Activated CD8-positive, alpha-beta memory T cell treated with anti-CD3 and anti-CD28 coated beads for 36 hours (primary cell): ENCODE results near the gene MYH13. TPM values are rescaled to one million over a fixed set of nuclear protein-coding genes. Genes with fewer than 3 reads are reported as not detected.
"Not testable (repeated sequence)": the region's sequence is repeated elsewhere in the genome, so short reads cannot be mapped to it uniquely, and the experiment has no call there.

ENCODE experiments used
- CTCF ChIA-PET: fragments of 350-600 bp; sonication (Branson Sonifier 250); formaldehyde crosslinking; loops from one replicate; lab custom pipeline; 2021; ENCODE audit warnings: antibody characterized with exemption; lab: Charles Lee
- POLR2A ChIA-PET: fragments of 350-600 bp; sonication (Branson Sonifier 250); formaldehyde crosslinking; loops from one replicate; lab custom pipeline; 2021; ENCODE audit warnings: antibody characterized with exemption; lab: Charles Lee
- total RNA-seq, 2 experiments: library from RNA; stranded (reverse); gene quantifications; one replicate each; pipeline ENCODE4 v1.2.3, GENCODE V29; 2021

The MYH13 gene
- total RNA-seq, 2 experiments from 2014 or later: not detected

DNA sequence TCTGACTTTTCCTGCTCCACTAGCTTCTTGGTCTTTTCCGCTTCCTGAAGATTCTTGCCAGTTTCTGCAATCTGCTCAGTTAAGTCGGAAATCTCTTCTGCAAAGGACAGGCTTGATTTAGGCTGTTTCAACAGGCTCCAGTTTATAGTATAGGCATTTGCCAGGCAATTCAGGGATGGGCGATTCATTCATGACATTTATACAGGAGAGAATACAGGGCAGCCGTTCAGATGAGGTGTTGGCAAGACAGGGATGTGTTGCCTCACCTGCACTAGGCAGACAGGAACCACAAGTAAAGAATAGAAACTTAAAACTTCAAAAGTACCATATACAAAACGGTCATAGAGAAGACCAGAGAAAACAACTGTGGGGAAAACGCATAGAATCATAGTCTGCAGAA lies 61.7 kb downstream of the MYH13 start:
- ChIA-PET CTCF (no interaction called here), POLR2A (no interaction called here)

DNA sequence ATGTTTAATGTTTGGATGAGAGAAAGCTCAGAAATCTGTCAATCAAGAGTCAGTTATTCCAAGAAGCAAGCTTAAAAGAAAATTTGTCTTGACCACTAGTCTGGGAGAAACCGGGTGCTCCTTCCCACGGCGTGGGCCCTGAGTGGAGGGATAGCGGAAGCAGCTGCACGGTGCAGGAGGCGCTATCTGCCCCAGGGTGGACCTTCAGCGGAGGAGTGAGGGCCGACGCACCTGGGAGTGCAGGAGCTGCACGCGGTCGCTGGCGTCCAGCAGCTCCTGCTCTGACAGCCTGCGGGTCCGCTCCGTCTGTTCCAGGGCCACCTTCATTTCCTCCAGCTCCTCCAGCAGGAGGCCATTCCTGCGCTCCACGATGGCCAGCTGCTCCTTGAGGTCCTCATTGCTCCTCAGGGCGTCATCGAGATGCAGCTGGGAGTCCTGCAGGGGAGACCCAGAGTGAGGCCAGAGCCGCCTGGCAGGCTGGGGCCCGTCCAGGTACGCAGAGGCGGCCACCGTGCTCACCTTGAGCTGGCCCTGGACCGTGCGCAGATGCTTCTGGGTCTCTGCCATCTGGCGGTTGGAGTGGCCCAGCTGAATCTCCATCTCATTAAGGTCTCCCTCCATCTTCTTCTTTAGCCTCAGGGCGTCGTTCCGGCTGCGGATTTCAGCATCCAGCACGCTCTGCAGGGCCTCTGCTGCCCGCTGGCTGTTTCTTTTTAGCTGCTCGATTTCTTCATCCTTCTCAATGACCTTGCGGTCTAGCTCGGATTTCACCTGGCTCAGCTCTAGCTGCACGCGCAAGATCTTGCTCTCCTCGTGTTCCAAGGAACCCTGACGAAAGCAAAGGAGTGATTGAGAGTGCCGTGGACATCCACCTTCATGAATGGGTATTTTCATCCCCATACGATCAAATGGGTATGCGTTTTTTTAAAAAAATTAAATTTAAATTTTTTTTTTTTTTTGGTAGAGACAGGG lies 63.5 kb downstream of the MYH13 start:
- POLR2A ChIA-PET: no interaction called here

DNA sequence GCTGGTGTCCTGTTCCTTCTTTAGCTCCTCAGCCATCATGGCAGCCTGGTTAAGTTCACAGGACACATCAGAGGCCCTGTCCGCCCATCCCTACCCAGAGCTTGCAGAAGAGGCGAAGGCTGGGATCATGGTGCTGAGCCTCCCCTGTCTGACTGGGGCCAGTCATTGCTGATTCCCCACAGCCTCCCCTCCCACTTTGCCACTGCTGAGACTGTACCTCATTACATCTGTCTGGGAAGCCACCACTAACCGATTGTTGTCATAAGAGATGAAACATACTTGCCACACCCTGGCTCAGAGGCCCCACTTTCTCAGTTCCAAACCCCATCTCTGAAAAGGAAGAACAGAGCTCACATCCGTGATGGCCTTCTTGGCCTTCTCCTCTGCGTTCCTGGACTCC lies 66.2 kb downstream of the MYH13 start:
- ChIA-PET POLR2A (no interaction called here), CTCF (no interaction called here)

More for the DNA sequence above, 63.5 kb downstream of the MYH13 start:
- CTCF ChIA-PET: no interaction called here

DNA sequence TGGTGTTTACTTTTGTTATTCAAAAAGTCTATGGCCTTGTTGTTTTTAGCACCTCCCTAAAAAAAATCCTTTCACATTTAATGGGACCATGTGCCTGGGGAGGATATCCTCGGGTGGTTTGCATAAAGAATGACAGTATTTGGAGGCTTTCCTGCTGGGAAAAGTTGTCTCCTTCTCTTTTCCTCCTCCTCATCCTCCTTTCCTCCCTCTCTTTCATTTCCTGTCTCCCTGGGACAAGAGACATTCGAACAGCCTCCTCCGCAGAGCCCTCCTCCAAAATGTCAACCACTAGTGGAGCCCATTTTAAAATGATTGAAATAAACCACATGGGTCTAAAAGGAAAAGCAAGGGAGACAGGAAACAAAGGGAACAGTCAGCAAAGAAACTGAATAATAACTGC lies 67.4 kb downstream of the MYH13 start:
- CTCF ChIA-PET: no interaction called here
- POLR2A ChIA-PET: no interaction called here

DNA sequence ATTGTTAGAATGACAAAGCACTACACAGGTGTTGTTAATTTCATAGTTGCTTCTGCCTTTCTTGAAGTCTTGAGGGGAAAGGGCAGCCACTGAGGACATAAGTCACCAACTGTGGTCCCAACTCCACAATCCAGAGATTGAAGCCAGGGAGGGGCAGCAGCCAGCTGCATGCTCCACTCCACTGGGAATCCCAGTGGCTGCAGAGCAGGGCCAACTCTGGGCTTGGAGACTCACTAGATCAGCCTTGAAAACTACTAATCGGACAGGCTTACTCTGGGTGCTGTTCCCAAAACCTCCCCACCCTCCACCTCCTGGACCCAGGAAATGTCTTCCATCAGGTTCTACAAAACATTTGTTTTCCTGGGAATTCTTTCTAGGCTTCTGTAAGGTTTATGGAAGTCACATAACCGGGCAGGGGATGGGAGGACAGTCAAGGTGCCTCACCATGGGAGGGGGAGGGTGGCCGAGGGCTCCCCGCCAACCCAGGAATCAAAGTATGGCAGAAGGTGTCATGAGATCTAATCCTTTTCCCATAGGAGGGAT lies 68.0 kb downstream of the MYH13 start:
- ChIA-PET POLR2A (no interaction called here), CTCF (no interaction called here)

DNA sequence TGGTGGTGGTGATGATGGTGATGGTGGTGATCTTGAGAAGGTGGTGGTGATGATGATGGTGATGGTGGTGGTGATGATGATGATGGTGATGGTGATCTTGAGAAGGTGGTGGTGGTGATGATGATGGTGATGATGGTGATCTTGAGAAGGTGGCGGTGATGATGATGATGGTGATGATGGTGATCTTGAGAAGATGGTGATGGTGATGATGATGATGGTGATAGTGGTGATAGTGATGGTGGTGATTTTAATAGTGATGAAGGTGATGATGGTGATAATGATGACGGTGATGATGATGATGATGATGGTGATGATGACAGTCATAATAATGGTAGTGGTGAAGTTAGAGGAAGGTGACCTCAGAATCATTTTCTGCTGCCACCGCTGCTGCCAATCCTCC lies 75.1 kb downstream of the MYH13 start:
- POLR2A ChIA-PET: no interaction called here

DNA sequence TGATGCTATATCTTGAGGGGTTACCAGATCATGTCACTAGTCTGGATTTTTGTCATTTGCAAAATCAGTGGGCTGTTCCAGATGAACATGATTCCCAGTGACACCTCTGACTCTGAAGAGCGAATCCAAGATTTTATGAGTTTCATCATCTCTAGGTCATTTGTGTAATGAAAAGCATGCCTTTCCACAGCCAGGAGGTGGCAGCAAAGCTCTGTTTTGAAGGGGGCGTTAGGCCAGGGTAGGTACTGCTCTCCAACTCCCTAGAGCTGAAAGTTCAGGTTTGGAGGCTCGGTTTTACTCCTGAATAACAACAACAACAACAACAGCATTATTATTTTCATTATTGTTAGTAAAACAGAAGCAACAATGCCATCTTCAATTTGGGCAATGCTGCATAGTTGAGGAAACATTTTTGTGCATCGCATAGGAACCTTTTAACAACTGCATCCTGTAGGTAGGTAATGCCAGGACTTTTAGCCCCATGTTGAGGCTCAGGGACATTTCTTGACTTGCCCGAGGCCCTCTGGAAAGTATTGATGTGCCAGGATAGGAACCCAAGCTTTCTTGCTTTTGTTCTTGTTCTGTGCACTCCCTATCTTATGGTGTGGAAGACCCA lies 77.0 kb downstream of the MYH13 start:
- ChIA-PET POLR2A (no interaction called here), CTCF (no interaction called here)

More for the DNA sequence above, 75.1 kb downstream of the MYH13 start:
- CTCF ChIA-PET: no interaction called here

DNA sequence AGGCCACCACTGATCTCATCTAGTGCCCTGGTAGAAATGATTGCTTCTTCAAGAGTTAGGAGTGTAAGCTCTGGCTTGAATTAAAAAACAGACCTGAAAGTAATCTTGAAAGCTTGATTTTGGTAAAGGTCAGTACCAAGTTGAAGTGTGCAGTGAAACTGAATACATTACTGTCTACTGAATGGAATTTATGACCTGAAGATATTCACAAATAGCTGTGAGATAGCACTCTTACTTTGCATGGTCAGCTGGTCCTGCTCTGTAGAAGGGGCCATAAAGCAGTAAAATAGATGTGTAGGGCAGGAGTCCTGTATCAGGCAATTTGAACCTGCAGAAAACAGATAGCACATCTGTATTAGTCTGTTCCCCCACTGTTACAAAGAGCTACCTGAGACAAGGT lies 78.6 kb downstream of the MYH13 start:
- CTCF ChIA-PET: interaction anchor here (1.5 kb wide), 1 partner anchor 324 kb away, joined by 5 read pairs; no protein-coding TSS in a partner anchor
- POLR2A ChIA-PET: no interaction called here

DNA sequence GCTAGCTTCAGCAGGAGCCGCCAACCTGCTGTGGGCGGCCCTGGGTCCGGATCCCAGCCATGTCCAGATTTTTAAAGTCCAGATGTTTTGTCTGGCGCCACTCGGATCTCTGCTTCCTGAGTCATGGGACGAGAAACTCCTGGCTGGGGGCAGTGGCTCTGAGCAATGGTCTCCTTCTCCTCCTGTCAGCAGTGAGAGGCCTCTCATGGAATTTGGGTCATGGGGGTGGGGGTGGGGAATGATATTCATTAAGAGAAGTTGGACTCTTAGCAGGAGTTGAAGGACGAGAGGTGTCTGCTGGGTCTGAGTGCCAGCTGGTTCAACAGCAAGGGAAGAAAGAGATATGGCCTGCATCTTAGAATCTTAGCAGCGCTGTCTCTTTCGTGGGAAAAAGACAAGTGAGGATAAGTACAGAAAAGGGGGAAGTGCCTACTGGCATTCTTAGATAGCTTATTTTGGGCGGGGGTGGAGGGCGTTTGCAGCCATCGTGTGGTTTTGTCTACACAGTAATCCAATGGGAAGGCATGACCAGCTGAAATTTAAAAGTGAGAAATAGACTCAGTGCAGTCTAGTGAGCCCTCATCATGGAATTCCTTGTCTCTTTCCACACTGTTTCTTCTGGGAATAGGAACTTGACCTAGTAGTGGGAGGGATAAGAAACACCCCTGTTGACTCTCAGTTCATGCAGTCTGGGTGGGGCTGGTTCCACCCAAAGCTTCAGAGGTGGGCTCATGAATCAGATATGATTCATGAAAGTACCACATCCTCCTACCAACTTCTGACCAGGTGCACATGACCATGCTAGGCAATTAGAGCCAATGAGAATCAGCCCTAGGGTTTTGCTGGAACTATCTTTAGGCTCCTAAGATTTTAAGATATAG lies 80.5 kb downstream of the MYH13 start:
- CTCF ChIA-PET: no interaction called here
- POLR2A ChIA-PET: no interaction called here

DNA sequence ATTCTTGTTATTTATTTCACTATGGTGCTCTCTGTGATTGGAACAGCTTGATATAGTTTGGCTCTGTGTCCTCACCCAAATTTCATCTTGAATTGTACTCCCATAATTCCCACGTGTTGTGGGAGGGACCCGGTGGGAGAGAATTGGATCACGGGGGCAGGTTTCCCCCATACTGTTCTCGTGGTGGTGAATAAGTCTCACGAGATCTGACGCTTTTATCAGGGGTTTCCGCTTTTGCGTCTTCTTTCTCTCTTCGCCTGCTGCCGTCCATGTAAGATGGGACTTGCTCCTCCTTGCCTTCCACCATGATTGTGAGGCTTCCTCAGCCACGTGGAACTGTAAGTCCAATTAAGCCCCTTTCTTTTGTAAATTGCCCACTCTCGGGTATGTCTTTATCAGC lies 81.2 kb downstream of the MYH13 start:
- POLR2A ChIA-PET, CTCF ChIA-PET: not testable (repeated sequence)

DNA sequence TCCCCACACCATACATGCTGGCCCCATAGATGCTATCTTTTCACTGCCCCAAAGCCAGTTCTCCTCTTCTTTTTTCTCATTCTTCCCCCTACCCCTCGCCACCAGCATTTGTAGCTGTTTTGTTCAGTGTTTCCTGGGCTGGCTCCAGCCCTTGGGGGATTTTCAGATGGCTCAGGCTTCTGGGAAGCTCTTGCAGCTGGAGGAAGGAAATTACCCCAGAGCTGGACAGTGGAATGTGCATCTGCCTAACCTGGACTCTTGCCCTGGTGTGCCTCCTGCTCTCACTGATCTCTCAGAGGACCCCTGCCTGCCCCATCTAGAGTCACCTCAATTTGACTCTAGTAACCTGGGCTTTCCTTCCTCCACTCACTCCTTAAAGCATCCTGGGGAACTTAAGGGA lies 82.8 kb downstream of the MYH13 start:
- ChIA-PET CTCF (no interaction called here), POLR2A (no interaction called here)

DNA sequence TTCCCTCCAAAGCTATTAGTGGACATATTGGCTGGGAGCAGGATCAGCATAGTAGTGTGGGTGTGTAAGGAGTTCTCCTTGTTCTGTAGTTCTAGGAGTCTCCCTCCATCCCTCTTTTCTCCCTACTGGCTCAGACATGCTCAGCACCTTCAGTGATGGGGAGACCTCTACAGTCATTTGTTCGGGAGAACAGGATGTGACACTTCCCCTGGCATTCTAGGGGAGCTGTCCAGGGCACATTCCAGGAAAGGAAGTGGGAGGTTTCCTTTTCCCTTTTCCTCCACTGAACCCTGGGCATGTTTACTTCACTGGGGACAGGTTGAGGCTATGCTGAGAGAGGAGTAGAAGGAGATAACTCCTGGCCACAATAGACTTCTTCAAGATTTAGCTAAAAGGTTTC lies 86.5 kb downstream of the MYH13 start:
- ChIA-PET CTCF (no interaction called here), POLR2A (no interaction called here)

DNA sequence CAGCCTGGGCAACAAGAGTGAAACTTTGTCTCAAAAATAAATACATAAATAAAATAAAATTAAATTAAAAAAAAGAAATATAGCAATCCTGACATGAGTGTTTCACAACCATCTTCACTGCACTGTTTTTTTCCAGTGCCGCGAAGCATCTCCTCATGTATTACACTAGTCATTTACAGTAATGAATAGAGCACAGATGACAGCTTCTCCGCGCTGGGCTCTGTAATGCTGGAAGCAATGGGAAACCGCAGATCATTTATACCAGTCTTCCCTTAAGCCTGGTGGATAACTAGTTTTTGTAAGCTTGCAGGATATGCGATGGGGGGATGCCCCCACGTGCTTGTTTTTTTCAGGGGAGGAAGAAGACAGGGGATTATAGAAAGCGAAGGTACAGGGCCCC lies 86.9 kb downstream of the MYH13 start:
- ChIA-PET CTCF (no interaction called here), POLR2A (no interaction called here)

DNA sequence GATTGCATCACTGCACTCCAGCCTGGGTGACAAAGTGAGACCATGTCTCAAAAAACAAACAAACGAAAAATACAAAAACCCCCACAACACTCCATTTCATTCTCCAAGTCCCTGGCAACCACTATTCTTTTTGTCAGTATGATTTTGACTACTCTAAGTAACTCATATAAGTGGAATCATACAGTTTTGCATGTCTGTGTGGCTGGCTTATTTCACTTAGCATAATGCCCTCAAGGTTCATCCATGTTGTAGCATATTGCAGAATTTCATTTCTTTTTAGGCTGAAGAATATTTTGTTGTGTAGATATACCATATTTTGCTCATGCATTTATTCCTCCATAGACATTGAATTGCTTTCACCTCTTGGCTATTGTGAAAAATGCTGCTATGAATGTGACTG lies 92.7 kb downstream of the MYH13 start:
- POLR2A ChIA-PET: no interaction called here
- CTCF ChIA-PET: no interaction called here

DNA sequence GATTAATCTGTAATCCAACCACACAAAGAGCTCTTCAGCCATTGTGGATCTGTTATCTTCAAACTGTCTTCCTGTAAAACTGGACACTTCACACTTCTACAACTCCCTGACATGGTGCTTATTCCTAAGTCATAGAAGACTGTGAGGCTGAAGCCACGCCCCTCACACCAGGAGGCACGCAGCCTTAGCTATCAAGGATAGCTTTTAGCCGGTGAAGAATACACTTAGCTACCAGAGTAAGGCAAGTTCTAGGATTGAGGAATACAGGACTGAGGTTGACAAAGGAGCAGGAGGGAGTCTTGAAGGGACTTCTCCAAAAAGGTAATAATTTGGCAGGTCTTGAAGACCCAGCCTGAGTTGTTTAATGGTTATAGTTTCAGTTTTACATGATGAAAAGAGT lies 94.6 kb downstream of the MYH13 start:
- CTCF ChIA-PET: interaction anchor here (1.3 kb wide), 1 partner anchor 310 kb away, joined by 3 read pairs; no protein-coding TSS in a partner anchor
- POLR2A ChIA-PET: no interaction called here

DNA sequence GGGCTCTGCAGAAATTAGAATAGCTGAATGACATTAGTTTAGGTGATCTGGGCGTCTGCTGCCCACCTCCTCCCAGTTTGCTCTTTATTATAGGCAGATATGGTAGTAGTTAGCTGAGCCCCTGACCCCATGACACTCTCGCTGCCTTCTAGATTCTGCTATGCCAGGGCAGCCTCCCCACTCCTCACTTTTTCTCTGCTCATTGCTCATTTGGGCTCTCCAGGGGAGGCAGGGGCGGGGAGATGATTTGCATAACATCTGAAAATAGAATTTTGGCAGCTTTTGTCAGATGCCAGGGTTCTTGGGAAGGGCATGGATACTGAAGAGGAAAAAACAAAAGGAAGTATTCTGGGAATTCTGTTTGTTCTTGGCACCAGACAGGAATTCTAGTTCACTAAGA lies 96.4 kb downstream of the MYH13 start:
- POLR2A ChIA-PET: no interaction called here
- CTCF ChIA-PET: no interaction called here

DNA sequence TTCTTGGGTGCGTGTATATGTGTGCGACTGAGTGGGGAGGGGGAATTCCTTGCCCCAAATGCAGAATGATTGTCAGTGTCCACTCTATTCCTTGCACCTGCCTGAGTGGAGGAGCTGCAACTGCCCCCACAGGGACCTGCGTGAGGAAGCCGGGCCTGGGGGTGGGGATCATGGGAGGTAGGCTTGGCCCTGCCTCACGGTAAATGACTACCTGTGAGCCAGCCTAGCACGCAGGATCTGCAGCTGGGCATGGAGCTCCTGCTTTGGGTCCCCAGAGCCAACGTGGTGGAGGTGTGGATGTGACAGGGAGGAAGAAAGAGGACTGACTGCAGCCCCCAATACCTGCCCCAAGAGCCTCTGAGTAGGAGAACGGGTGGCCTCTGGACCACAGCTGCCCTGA lies 97.4 kb downstream of the MYH13 start:
- ChIA-PET POLR2A (no interaction called here), CTCF (no interaction called here)

DNA sequence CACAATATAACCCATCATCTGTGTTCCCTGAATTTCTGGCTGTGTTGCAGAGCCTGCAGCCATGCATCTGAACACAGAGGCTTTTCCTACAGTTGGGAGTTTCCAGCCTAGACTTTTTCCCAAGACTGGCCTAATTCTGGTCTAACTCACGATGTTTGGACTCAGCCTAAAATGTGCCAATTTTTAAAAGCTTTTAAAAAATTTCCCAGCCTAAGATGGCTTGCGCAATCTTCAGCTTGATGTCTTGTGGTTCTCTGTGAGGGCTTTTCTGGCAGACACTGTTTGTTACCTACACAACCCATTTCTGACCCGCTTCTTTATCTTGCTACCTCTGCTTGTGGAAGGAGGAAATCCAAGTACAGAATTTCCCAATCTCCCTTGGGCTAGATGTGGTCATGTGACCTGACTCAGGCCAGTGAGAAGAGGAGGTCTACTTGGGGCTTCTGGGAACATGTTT lies 101.7 kb downstream of the MYH13 start:
- ChIA-PET POLR2A (no interaction called here), CTCF (no interaction called here)

DNA sequence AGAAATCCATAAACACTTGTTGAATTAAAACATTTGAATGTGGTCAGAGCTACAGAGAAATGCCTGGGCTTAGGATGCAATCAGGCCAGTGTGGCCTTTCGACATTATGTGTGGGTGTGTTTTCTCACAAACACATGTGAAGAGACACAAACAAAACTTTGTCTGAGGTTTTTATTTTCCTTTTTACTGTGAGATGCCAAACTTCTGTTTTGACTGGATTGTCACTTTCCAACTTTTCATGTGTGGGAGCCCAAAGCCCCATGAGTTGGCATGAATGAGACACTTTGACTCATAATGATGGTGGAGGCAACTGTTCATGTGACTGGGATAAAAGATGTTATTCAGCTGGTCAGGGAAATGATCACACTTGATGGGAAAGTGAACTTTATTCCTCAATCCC lies 102.5 kb downstream of the MYH13 start:
- ChIA-PET POLR2A (no interaction called here), CTCF (no interaction called here)

DNA sequence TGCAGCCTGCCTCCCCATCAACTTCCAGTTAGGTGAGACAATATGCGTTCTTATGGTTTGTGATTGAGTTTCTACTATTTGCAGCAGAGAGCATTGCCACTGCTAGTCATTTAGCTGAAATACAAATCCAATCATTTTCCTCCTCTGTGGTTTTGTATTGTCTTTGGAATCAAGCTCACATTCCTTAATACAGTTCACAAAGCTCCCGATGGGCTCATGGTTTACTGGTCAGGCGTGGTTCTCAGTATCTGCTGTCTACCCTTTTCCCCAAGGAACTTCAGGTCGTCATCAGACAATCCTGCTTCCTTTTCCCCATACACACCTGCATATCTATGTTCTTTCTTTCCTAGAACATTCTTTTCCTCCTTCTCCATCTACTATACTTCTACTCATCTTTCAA lies 104.8 kb downstream of the MYH13 start:
- POLR2A ChIA-PET: no interaction called here
- CTCF ChIA-PET: no interaction called here
